G401 (cell line): ENCODE measurements around the gene RPS24. TPM values are rescaled to one million over a fixed set of nuclear protein-coding genes. Genes with fewer than 3 reads are reported as not detected.
"Not testable (repeated sequence)": the region's sequence is repeated elsewhere in the genome, so short reads cannot be mapped to it uniquely, and the experiment has no call there.

Experiments
- DNase-seq: peaks from one replicate; pipeline ENCODE4 v3.0.0-alpha.2; 2015; ENCODE audit warnings: low spot score
- in situ Hi-C: cut with HindIII; loops from 2 replicates; pipeline ENCODE4 v1.10.0; 2016; ENCODE audit warnings: low sequenced_read_pairs, mixed read lengths
- total RNA-seq: library from RNA; depleted of rRNA; stranded (reverse); fragments of >200 nt; shearing (Covaris generic); gene quantifications from 2 replicates; pipeline ENCODE4 v1.2.3, GENCODE V29; 2014; rRNA removed

RPS24 gene
- total RNA-seq, 1 experiment from 2014 or later: 3,664 TPM

- no peak for DNase-seq
- in situ Hi-C loops: no loop called here
Observed at GRCh38 chr10:78072504-78072903, 38.8 kb downstream of the RPS24 start.

- DNase-seq, in situ Hi-C loops: not testable (repeated sequence)
Observed at GRCh38 chr10:78075806-78076205, 42.1 kb downstream of the RPS24 start.

- in situ Hi-C loops: no loop called here
- no peak for DNase-seq
Observed at GRCh38 chr10:78078539-78079330, 45.1 kb downstream of the RPS24 start.

GRCh38 chr10:78079411-78079810 lies 45.7 kb downstream of the RPS24 start:
- DNase-seq: no peak
- in situ Hi-C loops: no loop called here

- in situ Hi-C loops: no loop called here
Observed at GRCh38 chr10:78081292-78081691, 47.6 kb downstream of the RPS24 start.

DNA sequence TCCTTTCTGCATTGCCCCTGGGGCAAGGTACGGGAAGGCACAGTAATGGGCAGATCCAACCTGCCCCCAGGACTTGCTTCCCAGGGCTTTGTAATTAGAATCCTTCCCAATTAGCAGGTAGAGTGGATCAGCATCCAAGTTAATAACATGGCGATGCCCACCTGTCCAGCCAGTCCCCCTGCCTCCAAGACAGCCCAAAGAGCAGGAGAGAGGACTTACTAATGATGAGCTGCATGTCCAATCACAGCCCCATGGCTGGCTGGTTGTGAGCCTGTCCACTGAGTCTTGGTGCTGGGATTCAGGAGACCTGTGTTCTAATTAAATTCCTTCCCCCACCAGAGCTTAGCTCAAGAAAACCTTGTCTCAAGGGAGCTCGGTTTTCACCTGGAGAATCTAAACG lies 49.0 kb downstream of the RPS24 start:
- no peak for DNase-seq
- in situ Hi-C loops: no loop called here

More at GRCh38 chr10:78081292-78081691, 47.6 kb downstream of the RPS24 start:
- DNase-seq: no peak

Other genes starting within 250 kb of the RPS24 start
- gene DLG5, start 107.1 kb upstream of the RPS24 start, total RNA-seq: 34.5 and 48.7 TPM in 2 replicates
- 24.3 and 29.1 TPM in 2 replicates for gene POLR3A, start 4.3 kb upstream of the RPS24 start, total RNA-seq